NCI-H1048 (cell line): ENCODE measurements around the gene CELSR1.
"Not testable (repeated sequence)": the region's sequence is repeated elsewhere in the genome, so short reads cannot be mapped to it uniquely, and the experiment has no call there.

Experiments used
- DNase-seq: peaks from one replicate; lab custom pipeline; 2025; lab: John Stamatoyannopoulos, UW

CELSR1 gene

DNA sequence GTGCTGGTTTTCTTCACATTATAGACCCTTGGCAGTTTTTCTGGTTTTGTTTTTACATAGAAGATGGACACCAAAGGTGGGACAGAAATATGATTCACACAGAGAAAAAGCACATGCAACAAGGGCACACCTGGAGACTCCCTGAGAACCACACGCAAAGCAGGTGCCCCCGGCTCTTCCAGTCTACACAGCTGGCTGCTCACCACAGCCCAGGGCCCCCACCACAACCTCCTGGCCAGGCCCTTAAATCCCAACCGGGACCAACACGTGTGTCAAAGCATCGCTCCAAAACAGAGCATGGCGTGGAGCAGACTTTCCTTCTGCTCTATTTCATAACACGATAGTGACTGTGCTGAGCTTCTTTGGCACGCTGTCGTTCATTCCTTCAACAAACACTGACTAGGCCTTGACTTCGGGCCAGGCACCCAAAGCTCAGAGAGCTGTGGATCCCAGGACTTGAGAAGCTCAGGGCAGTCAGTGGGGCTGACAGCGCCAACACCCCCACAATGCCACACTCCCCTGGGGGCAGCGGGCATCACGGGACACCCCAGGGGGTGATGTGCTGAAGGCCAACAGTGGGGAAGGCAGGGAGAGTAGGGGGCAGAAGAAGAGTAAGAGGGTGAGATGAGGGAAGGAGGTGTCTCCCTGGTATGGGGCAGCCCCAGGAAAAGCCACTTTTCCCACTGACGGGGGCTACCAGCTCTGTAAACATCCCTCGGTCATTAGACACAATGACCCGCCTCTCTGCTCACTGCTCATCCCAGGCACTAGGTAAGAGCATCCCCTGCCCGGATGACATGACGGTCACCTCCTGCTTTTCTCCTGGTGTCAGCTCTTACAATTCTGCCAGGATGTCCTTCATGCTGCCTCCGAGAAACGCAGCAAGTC is 26.0 kb downstream of the CELSR1 start:
- DNase-seq = no peak

DNA sequence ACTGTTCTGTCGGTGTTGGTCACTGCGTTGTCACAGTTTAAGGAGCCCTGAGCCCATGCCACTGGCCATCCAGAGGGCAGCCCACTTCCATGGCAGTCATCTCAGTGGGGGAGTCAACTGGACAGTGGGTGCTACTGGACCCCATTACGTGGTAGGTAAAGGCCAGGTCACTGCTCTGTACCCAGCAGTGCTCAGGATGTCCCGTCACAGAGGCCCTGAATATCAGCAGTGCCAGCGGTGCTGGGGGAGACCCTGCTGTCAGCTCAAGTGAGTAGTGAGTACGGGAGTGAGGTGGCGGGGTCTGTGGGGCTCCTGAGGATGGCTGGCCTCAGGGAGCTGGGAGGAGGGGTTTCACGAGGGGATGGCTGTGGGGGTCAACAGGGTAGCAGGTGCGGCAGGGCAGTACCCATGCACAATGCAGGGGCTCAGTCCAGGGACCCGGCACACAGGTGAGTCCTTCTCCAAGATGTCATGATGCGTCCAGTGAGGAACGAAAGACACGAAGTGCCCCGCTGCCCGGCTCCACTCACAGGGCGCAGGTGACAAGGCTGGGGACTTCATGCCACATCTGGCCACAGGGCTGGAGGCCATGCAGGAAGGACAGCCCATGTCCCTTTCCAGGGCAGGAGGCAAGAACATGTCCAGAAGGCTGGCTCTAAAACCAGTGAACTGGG is 27.9 kb downstream of the CELSR1 start:
- DNase-seq = no peak

DNA sequence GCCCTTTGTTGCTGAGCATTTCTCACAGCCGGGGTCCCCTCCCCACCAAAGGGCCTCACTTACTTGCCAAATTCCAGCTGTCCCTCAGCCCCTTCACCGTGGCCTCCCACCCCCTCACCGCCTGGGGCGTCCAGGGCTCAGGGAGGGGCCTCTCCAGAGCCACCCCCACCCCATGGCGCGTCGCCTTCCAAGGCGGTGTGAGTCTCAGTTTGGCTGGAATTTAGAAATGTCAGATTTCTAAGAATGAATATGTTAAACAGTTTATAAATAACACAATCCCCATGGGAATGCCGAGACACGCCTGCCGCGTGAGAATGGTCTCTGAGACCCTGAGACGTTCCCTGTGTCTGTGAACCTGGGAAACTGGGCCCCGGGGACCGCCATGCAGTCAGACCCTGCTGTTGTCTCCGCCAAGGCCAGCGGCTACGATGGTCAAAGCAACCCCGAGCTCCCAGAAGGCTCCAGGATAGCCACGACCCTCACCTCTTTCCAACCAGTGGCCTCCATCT is 28.9 kb downstream of the CELSR1 start:
- no peak for DNase-seq

DNA sequence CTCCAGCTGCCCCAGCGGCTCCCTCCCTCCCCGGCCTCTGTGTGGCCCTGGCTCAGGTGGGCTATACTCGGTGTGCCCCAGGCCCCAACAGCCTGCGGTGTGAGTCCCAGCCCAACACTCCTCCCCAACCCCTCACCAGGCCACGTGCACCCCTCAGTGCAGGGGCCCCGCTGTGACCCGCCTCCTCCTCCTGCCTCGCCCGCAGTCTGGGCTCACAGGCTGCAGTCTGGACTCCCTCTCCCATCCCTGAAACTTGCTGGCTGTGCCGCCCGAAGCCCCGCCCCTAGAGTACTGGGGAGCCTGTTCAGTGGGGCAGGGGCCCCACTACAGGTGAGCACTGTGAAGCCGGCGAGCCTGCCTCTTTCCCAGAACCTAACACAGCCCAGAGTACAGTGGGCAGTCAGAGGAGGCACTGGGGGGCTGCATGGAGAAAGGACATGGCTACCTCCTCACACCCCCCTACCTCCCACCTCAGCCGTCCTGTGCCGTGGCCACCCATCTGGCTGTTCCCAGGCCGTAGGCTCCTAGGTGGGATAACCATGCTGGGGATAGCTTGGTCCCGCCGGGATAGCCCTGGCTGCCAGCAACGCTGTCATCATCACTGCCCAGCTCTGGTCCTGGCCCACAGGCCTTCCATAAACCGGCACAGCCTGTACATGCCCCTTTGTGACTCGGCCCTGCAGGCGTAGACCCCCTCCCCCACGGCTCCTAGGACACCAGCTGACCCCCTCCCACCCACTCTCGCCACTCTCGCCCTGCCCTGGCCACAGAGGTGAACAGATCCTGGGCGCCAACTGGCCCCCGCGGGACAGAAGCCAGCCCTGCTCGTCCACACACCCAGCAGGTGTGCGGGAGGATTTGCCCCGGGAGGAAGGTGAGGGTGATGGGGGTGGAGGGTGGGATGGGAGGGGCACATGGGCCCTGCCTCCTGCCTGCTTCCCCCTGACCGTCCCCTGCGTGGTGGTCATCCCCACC is 29.7 kb downstream of the CELSR1 start:
- DNase-seq = no peak

DNA sequence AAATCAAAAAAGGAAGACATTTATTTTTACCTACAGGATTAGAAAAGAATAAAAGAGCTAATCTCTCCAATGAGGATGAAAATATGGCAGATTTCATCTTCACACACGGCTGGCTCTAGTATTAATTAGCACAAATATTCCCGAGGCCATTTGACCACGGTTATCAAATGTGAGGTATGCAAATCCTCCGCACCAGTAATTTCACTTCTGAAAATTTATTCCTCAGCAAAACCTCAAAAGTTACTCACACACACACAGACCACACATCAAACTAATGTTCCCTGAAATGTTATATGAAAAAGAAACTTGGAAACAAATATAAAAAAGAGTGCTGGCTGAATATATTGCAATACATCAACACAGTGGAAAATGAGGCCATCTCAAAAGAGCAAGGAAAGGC is 32.8 kb downstream of the CELSR1 start:
- DNase-seq = no peak

DNA sequence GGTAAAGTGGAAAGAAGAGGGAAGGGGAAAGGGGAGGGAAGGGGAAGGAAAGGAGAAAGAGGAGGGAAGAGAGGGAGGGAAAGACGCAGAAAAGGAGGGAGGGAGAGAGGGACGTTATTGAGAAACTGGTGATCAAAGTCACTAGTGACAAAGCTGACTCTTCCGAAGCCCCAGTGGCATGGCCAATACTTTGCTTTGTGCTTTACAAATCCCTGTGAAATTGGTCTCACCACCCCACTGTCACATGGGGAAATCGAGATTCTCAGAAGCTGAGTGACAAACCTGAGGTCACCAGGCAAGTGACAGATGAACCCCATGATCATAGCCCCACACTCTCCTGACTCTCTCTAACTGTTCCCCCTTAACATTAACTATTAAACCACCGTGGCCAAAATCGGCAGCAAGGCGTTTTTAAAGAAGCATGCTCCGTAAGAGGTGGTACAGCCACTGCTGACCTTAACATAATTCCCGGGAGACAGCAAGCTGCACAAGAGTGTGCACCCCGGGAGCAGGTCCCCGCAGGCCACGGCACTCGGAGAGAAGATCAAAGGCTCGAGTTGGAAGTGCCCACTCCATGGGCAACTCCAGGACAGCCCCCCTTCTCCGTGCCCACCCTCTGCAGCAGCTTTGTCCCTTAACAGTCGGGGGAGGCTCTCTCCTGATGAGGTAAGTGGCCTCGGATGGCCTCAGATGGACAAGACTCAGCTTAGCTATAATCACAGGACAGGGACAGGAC is 34.8 kb downstream of the CELSR1 start:
- DNase-seq = no peak

DNA sequence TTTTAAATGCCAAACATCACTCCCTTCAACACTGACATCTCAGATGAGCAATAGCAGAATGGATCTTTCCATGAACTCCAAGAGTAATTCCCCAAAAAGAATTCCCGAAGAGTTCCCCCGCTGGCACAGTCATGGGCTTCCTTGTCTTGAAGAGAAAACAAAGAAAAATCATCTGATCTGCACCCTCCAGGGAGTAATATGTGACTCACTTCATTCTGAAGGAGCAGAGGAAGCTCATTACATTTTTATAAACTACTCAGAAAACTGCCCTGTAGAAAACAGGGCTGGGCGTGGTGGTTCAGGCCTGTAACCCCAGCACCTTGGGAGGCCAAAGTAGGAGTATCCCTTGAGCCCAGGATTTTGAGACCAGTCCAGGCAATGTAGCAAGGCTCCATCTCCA is 35.7 kb downstream of the CELSR1 start:
- no peak for DNase-seq

DNA sequence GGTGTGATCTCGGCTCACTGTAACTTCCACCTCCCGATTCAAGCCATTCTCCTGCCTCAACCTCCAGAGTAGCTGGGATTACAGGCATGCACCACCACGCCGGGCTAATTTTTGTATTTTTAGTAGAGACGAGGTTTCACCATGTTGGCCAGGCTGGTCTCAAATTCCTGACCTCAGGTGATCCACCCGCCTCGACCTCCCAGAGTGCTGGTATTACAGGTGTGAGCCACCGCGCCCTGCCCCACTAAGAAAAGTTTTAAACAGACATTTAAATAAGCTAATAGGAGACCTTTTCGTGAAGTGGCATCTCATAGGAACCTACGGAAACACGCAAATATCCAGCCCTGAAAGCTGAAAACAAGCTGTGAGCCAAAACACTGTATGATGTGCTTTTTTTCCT is 36.2 kb downstream of the CELSR1 start:
- not testable (repeated sequence) for DNase-seq

DNA sequence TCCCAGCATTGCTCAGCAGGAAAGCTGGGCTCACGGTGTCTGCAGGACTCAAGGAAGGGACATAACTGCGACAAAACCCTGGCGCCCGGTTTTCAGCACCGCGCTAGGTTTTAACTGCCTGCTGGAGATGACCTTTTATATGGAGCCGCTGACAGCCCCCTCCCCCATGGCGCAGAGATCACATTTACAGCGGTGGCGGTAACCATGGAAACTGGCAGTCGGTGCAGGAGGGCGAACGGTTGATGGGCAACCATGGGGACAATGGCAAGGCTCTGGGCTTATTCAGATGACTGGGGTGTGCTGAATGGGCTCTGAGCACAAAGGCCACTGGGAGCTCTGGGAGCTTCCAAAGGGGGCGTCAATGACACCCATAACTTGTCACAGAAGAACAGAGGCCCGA is 37.2 kb downstream of the CELSR1 start:
- DNase-seq = no peak

DNA sequence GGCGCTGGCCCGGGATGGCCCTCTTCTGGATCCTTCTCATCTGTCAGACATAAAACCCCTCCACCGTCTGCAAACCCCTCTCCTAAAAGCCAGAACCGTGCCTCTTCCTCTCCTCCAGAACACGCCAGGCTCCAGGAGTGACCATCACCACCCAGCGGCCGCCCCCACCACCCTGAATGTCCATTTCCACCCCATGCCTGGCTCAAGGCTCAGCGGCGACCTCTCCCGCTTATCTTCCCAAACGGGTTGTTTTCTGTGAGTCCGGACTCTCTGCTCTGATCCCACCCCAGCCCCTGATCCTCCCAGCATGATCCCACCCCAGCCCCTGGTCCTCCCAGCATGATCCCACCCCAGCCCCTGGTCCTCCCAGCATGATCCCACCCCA is 37.6 kb downstream of the CELSR1 start:
- DNase-seq = no peak

DNA sequence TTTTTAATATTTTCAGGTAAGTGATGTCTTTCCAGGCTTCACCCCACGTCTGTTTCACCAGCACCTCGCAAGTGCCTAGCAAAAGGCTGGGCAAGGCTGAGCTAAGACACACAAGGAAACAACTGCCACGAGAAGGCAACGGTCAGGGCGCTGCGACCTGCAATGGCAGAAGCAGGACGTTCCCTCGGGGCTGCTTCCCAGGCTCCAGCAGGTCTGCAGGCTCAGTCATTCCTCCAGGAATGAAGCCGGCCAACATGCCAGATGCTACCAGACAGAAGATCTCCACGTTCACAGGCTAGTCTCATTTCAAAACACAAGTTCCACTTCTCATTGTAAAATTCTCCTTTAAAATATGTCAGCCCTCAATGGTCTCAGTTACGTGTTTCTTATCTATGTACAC is 45.5 kb downstream of the CELSR1 start:
- no peak for DNase-seq

DNA sequence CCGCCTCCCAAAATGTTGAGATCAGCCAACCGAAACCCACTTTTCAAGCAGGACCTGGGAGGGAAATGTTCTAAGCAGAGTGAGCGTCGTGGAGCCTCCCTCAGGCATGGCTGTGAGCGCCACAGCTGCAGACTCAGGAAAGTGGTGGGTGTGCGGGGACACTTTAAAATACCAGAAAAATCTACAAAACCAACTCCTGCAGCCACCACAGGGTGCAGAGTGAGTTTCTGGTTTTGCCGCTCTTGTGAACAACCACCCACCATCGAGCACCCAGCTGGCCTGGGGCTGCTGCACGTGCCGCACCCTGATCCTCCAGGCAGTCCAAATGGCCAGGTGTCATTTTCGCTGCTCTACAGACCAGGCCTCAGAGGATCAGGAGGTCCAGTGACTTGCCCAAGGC is 46.9 kb downstream of the CELSR1 start:
- DNase-seq = no peak

DNA sequence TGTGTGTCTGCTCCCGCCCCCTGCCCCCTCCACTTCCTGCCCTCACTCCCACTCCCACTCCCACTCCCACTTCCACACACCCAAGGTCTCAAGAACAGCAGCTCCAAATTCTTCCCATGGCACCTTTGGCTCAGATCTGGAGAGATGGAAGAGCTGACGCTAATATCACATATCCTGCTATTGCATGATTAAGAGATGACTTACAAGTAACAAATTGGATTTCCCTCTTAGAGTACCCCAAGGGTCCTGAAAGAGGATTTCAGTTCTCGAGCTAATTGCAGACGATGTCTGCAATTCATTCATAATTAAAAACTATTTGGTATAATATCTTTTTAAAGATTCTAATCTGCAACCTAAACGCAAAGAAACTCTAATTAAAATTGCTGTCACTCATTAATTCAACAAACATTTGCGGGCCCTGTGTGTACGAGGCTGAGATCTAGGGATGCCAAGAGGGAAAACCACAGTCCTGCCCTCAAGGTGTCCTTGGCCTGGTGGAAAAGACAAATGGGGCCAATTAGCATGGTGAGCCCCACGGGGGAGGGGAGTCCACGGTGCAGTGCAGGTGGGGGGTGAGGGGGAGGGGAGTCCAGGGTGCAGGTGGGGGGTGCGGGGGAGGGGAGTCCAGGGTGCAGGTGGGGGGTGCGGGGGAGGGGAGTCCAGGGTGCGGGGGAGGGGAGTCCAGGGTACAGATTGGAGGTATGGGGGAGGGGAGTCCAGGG is 50.3 kb downstream of the CELSR1 start:
- no peak for DNase-seq

DNA sequence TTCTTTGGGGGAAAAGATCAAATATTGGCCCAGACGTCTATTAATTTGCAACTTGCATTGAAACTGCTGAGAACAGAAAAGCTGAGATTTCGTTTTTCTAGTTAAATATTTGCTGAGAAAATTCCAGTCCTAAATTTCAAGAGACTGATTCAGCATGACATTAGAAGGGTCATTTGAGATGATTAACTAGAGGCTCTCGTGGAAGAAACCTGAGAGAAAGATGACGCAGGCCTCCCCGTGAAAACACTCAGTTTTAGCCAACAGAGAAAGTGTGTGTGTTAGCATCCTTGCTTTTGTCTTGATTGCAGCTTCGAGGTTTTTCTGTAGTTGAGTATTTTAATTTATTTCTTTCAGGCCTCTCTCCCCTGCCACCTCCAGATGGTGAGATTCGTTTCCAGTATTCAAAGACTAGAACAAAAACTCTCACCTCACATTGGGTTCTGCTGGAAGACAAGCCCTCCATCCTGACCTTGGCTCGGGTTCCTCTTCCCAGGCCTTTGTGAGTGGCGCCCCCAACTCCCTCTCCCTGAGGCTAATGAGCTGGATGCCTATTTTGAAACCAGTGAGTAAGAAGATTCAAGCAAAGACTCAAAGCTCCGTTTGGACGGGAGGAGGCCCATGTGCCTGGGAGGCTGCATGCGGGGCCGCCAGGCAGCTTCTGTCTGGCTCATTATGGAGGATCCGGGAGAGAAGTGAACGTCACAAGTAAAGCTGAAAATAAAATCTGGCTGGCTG is 52.4 kb downstream of the CELSR1 start:
- no peak for DNase-seq

DNA sequence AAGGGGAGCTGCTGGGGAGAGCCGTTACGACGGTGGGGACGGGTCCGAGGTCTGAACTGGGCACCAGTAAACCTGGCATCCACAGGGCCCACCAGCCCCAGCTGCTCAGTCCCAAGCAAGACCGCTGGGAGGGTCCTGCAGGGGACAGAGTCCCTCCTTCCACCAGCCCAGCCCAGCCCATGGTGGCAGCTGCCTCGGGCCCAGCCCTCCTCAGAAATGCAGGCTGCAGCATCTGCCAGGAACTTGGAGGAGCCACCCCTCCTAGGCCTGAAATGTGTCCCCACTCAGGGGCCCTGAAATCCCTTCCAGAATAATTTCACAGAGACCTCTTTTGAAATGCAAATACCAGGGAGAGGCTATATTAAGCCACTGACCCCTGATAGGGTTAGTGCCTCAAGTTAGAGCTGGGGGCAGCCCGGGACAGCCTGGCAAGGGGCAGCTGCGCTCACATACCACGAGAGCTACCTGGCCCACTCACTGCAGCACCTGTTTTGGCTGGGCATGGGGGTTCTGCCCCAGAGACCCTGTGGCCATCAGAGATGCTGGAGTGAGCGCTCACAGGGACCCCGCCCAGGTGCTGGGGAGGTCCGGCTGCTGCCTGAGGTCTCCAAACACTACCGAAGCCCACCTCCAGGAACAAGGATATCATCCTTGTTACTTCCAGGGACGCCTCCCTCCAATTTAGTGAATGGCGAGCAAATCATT is 53.1 kb downstream of the CELSR1 start:
- DNase-seq = no peak

DNA sequence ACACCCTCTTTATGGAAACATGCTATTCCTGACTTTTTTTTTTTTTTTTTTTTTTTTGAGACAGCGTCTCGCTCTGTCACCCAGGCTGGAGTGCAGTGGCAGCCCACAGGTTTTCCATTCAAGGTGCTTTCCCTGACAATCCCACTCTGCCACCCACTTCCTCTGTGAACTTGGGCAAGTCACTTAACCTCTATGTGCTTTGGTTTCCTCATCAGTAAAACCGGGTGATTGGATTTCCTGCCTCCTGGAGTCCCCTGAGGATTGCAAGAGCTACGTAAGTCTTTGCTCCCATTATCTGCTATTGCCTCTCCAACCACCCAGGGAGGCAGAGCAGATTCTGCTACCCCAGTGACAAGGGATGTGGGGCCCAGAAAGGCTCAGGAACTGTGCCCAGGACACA is 54.1 kb downstream of the CELSR1 start:
- DNase-seq = no peak

DNA sequence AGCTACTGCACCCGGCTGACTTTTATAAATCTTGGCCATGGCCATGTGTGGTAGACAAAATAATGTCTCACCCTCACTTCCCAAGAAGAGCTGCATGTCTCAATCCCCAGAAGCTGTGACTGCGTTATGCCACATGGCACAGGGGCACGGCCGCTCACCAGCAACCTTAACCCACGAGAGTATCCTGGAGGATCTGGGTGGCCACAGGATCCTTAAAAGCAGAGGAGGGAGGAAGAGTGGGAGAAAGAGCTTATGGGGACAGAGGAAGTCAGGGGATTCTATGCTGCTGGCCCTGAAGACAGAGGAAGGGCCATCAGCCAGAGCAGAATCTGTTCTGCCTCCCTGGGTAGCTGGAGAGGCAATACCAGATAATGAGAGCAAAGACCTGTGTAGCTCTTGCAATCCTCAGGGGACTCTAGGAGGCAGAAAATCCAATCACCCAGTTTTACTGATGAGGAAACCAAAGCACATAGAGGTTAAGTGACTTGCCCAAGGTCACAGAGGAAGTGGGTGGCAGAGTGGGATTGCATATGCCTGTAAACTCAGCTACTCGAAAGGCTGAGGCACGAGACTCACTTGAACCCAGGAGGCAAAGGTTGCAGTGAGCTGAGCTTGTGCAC is 55.3 kb downstream of the CELSR1 start:
- DNase-seq = no peak

DNA sequence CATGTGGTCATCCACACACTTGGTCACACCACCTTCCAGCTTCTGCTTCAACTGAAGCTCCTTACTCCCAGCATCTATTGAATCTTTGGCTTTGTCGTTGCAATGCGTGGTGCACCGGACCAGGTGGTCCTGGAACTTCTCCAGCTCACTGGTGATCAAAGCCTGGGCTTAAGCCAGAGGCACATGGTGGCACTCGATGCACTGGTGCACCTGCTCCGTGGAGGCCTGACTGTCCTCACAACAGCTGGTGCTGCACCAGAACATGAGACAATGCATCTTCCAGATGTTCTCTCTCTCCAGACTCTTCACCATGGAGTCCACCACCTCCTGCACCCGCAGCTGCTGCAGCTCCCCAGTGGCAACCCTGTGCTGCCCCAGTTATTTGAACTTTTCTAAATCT is 56.0 kb downstream of the CELSR1 start:
- DNase-seq = no peak

DNA sequence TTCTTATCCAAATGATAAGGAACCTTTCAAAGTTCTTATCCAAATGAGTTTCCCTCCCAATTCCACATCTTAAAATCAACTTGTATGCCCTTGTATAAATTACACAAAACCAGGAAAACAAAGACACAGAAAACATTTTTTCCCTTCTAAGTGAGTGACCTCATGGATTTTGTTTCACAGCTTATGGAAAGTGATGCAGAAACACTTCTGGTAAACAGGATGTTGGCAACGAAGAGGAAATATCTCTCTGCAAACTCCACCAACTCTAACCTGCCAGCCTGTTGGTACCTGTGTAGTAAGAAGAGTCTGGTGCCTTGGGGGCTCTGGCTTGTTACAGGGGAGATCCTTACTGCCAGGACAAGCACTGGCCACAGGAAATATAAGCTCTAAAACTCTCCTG is 57.0 kb downstream of the CELSR1 start:
- no peak for DNase-seq
